C4-2B (cell line): ENCODE results near the gene KRT7.

Experiments used
- ZFX ChIP-seq: fragments of 450-650 bp; IDR thresholded peaks from 2 replicates; pipeline ENCODE4 v1.6.1; 2017
- TF ChIP-seq, protein P1 (sequence below): fragments of 450-650 bp; conservative IDR thresholded peaks from 2 replicates; pipeline ENCODE4 v1.5.1; 2017; ENCODE audit warnings: mild to moderate bottlenecking

DNA sequence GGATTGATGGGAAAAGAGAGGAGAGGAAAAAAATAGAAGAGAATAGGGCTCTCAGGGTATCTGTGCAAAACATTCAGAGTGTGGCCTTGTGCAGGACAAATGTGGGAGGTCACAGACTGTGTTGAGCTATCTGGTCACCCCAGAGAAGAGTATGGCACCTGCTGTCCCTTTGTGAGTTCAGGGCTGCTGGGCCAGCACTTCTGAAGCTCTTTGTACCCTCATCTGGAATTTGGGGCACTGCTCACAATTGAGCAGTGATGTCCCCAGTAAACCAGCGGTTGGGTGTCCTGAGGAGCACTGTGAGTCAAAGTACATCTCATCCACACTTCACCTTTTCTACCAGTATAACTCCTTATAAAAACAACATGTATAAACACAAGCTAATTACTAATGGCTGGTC lies 60.9 kb downstream of the KRT7 start:
- TF ChIP-seq, protein P1, sequence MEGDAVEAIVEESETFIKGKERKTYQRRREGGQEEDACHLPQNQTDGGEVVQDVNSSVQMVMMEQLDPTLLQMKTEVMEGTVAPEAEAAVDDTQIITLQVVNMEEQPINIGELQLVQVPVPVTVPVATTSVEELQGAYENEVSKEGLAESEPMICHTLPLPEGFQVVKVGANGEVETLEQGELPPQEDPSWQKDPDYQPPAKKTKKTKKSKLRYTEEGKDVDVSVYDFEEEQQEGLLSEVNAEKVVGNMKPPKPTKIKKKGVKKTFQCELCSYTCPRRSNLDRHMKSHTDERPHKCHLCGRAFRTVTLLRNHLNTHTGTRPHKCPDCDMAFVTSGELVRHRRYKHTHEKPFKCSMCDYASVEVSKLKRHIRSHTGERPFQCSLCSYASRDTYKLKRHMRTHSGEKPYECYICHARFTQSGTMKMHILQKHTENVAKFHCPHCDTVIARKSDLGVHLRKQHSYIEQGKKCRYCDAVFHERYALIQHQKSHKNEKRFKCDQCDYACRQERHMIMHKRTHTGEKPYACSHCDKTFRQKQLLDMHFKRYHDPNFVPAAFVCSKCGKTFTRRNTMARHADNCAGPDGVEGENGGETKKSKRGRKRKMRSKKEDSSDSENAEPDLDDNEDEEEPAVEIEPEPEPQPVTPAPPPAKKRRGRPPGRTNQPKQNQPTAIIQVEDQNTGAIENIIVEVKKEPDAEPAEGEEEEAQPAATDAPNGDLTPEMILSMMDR, result no peak
- no peak for TF ChIP-seq ZFX
